GM19438 (cell line): Measurements from ENCODE around the gene USP9X.
"Not testable (repeated sequence)": the region's sequence is repeated elsewhere in the genome, so short reads cannot be mapped to it uniquely, and the experiment has no call there.

ENCODE experiments used
- ATAC-seq: cut with Tn5 transposase; IDR thresholded peaks from one replicate; pipeline ENCODE4 v1.9.1; 2021; ENCODE audit warnings: low read depth; ENCODE audit not compliant: unreplicated experiment

The USP9X gene

GRCh38 chrX:41275661-41276609 lies 190.7 kb downstream of the USP9X start:
- ATAC-seq: peak; percentile 65

DNA sequence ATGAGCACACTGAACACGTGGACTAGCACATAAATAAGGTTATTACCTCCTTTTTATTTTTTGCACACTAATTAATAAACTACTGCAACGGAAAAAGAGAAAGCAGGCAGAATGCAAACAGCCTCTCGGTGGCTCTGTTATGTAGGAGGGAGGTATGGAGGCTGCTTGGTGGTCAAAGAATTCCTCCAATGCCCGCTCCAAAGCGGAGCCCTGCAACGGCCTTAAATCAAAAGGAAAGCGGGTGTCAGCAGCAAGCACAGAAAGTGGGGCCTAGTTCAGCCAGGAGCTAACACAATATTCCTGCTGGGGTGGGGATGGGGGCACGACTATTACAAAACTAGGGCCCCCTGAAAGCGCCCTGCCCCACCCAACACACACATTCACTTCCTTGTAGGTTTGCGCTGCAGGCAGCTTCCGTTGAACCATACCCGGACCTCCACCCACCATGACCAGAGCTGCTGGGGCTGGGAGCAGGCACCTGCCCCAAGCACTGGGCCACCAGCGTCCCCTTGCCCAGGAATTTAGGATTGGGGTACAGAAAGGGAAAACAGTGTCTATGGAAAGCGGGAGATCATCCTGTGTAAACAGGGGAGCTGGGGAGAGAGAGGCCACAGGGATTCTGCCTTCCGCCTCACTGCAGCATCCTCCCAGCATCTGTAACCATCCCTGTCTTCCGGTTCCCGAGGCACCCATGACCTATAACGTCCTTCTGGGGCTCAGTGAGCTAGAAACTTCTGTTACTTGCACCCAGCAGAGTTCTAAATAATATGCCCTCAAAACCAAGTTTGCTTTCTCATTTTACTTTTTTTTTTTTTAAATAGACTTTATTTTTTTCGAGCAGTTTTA lies 191.6 kb downstream of the USP9X start:
- no peak for ATAC-seq

DNA sequence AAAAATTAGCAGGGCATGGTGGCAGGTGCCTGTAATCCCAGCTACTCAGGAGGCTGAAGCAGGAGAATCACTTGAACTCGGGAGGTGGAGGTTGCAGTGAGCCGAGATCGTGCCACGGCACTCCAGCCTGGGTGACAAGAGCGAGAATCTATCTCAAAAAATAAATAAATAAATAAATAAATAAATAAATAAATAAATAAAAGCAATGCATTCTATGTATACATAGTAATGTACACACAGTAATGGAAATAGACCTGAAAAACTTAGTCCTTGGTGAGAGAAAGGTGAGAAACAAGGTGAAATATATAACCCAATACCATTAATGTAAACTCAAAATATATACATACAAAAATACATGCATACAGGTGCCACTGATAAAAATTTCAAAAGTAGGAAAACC lies 197.1 kb downstream of the USP9X start:
- ATAC-seq: not testable (repeated sequence)

DNA sequence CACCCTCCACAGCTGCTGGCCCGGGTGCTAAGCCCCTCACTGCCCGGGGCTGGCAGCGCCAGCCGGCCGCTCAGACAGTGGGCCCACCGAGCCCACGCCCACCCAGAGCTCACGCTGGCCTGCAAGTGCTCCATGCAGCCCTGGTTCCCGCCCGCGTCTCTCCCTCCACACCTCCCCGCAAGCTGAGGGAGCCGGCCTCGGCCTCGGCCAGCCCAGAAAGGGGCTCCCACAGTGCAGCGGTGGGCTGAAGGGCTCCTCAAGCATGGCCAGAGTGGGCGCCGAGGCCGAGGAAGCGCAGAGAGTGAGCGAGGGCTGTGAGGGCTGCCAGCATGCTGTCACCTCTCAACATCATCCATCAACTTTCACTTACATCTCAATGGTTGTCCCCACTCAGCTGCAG lies 200.7 kb downstream of the USP9X start:
- not testable (repeated sequence) for ATAC-seq
